Endodermal cell (in vitro differentiated cells): ENCODE results near the gene COX6A1. TPM values are rescaled to one million over a fixed set of nuclear protein-coding genes. Genes with fewer than 3 reads are reported as not detected.

ENCODE experiments used
- DNase-seq: peaks from one replicate; pipeline ENCODE4 v3.0.0-alpha.2; 2017
- H3K27ac ChIP-seq: 2 replicates; pipeline ENCODE4 v1.5.1; 2013; ENCODE audit warnings: mild to moderate bottlenecking, low read depth, low read length, moderate library complexity
- H3K27me3 ChIP-seq: 2 replicates; pipeline ENCODE4 v1.6.1; 2013; ENCODE audit warnings: mild to moderate bottlenecking, low read length, moderate library complexity; ENCODE audit not compliant: insufficient read depth, control insufficient read depth, poor library complexity, severe bottlenecking
- H3K36me3 ChIP-seq: 2 replicates; pipeline ENCODE4 v1.7.0; 2013; ENCODE audit warnings: mild to moderate bottlenecking, low read length, moderate library complexity; ENCODE audit not compliant: control insufficient read depth, insufficient read depth
- H3K4me1 ChIP-seq: one replicate; pipeline ENCODE4 v1.7.0; 2013; ENCODE audit warnings: low read length; ENCODE audit not compliant: control insufficient read depth, insufficient read depth
- H3K4me3 ChIP-seq: 2 replicates; pipeline ENCODE4 v1.5.1; 2013; ENCODE audit warnings: mild to moderate bottlenecking, low read length, moderate library complexity
- H3K9ac ChIP-seq: 2 replicates; pipeline ENCODE4 v1.6.1; 2013; ENCODE audit warnings: mild to moderate bottlenecking, low read length, moderate library complexity; ENCODE audit not compliant: poor library complexity, severe bottlenecking; ENCODE audit errors: extremely low read depth
- H3K9me3 ChIP-seq: 2 replicates; pipeline ENCODE4 v1.6.1; 2013; ENCODE audit warnings: mild to moderate bottlenecking, low read length, moderate library complexity; ENCODE audit not compliant: control insufficient read depth
- H3K27ac Mint-ChIP-seq: 2 replicates; pipeline ENCODE4 v1.8.0; 2020; ENCODE audit warnings: mixed read lengths
- H3K27me3 Mint-ChIP-seq: 2 replicates; pipeline ENCODE4 v1.8.0; 2021; ENCODE audit warnings: mild to moderate bottlenecking, mixed read lengths; ENCODE audit not compliant: insufficient read depth
- H3K36me3 Mint-ChIP-seq: 2 replicates; pipeline ENCODE4 v1.8.0; 2020; ENCODE audit warnings: low read depth, mixed read lengths
- H3K4me1 Mint-ChIP-seq: 2 replicates; pipeline ENCODE4 v1.8.0; 2020; ENCODE audit warnings: mixed read lengths
- H3K4me3 Mint-ChIP-seq: 2 replicates; pipeline ENCODE4 v1.8.0; 2020; ENCODE audit warnings: mild to moderate bottlenecking, moderate library complexity, mixed read lengths
- H3K9me3 Mint-ChIP-seq: 2 replicates; pipeline ENCODE4 v1.8.0; 2020; ENCODE audit warnings: mild to moderate bottlenecking, mixed read lengths
- CTCF ChIP-seq: fragments of 200-600 bp; sonication (generic); conservative IDR thresholded peaks from 2 replicates; pipeline ENCODE4 v1.5.0; 2021; ENCODE audit warnings: antibody characterized with exemption, mild to moderate bottlenecking
- whole genome bisulfite sequencing, 2 experiments: methylation state at CpG; one replicate each; pipeline versions ENCODE4 v1.1.5 to v1.1.7; 2013; ENCODE audit warnings: missing lambda C conversion rate in 2 of 2, mixed read lengths in 1 of 2; ENCODE audit not compliant: insufficient coverage in 1 of 2, insufficient read length in 1 of 2; 5-methylcytosine and 5-hydroxymethylcytosine counted together
- total RNA-seq, 2 donors: library from RNA; stranded (reverse); fragmentation: NEBNext Ultra II Directional in 1 of 2; extraction: Animal tissue kit (Norgen Biotek cat#: 25700) in 1 of 2; gene quantifications; 2 replicates in 1 of 2; 3 replicates in 1 of 2; pipeline ENCODE4 v1.2.1, GENCODE V29; 2021

Gene COX6A1
- total RNA-seq, 2 donors from 2014 or later: 344 to 354 TPM

- Histone ChIP-seq H3K27me3 (no peaks in the 10 kb centered on the region), H3K27ac (no peak overlapping the region), H3K9me3 (no peaks in the 10 kb centered on the region), H3K4me3 (no peak overlapping the region), H3K4me1 (no peaks in the 10 kb centered on the region), H3K9ac (no peak overlapping the region), H3K36me3 (peaks cover 98% of the 10 kb centered on the region)
- WGBS, 2 experiments: 94 to 100% methylated on average over 3 of the region's 3 CpGs
- Mint-ChIP-seq H3K27ac (no peak overlapping the region), H3K36me3 (peaks cover 86% of the 10 kb centered on the region), H3K27me3 (no peaks in the 10 kb centered on the region), H3K4me1 (no peaks in the 10 kb centered on the region), H3K4me3 (no peak overlapping the region), H3K9me3 (no peaks in the 10 kb centered on the region)
- TF ChIP-seq CTCF: no peak
- no peak for DNase-seq
Observed at GRCh38 chr12:120460157-120460556, 22.2 kb downstream of the COX6A1 start.

- Mint-ChIP-seq H3K36me3 (peaks cover 82% of the 10 kb centered on the region), H3K27ac (no peak overlapping the region), H3K9me3 (no peaks in the 10 kb centered on the region), H3K4me1 (peaks cover 8% of the 10 kb centered on the region), H3K27me3 (no peaks in the 10 kb centered on the region), H3K4me3 (no peak overlapping the region)
- no peak overlapping the region for H3K4me3 ChIP-seq
- no peak for TF ChIP-seq CTCF
- H3K9me3 ChIP-seq: no peaks in the 10 kb centered on the region
- H3K36me3 ChIP-seq: peaks cover 97% of the 10 kb centered on the region
- H3K9ac ChIP-seq: no peak overlapping the region
- peaks cover 3% of the 10 kb centered on the region for H3K4me1 ChIP-seq
- no peaks in the 10 kb centered on the region for H3K27me3 ChIP-seq
- no peak overlapping the region for H3K27ac ChIP-seq
- 94 to 95% methylated on average over 2 to 3 of the region's 3 CpGs for WGBS, 2 experiments
- DNase-seq: no peak
Observed at GRCh38 chr12:120462099-120462640, 24.3 kb downstream of the COX6A1 start.

GRCh38 chr12:120463712-120464111 is 25.8 kb downstream of the COX6A1 start:
- TF ChIP-seq CTCF: no peak
- no peak overlapping the region for H3K27ac Mint-ChIP-seq
- WGBS, 2 experiments: 95 to 97% methylated on average over 4 to 5 of the region's 5 CpGs

More at GRCh38 chr12:120463712-120464111, 25.8 kb downstream of the COX6A1 start:
- H3K27me3 ChIP-seq: no peaks in the 10 kb centered on the region
- H3K4me3 ChIP-seq: no peak overlapping the region
- H3K27ac ChIP-seq: no peak overlapping the region
- H3K9ac ChIP-seq: no peak overlapping the region
- Mint-ChIP-seq H3K4me3 (no peak overlapping the region), H3K36me3 (peaks cover 80% of the 10 kb centered on the region), H3K4me1 (peaks cover 17% of the 10 kb centered on the region), H3K27me3 (no peaks in the 10 kb centered on the region), H3K9me3 (no peaks in the 10 kb centered on the region)
- peaks cover 89% of the 10 kb centered on the region for H3K36me3 ChIP-seq
- no peak for DNase-seq
- peaks cover 3% of the 10 kb centered on the region for H3K4me1 ChIP-seq
- no peaks in the 10 kb centered on the region for H3K9me3 ChIP-seq
